HG03432 (cell line): Measurements from ENCODE around the gene PTMA.
"Not testable (repeated sequence)": the region's sequence is repeated elsewhere in the genome, so short reads cannot be mapped to it uniquely, and the experiment has no call there.

Source experiments
- ATAC-seq: cut with Tn5 transposase; IDR thresholded peaks from one replicate; pipeline ENCODE4 v1.9.1; 2021; ENCODE audit warnings: mild to moderate bottlenecking, moderate library complexity; ENCODE audit not compliant: unreplicated experiment

Gene PTMA

GRCh38 chr2:231749016-231749415, 40.7 kb downstream of the PTMA start:
- not testable (repeated sequence) for ATAC-seq

GRCh38 chr2:231751042-231751815, 42.9 kb downstream of the PTMA start:
- no peak for ATAC-seq

GRCh38 chr2:231752061-231752460, 43.7 kb downstream of the PTMA start:
- ATAC-seq = no peak

- no peak for ATAC-seq
Observed at GRCh38 chr2:231761735-231762134, 53.4 kb downstream of the PTMA start.
